Measurements from ENCODE around the gene PPEF1.

The PPEF1 gene, protein sequence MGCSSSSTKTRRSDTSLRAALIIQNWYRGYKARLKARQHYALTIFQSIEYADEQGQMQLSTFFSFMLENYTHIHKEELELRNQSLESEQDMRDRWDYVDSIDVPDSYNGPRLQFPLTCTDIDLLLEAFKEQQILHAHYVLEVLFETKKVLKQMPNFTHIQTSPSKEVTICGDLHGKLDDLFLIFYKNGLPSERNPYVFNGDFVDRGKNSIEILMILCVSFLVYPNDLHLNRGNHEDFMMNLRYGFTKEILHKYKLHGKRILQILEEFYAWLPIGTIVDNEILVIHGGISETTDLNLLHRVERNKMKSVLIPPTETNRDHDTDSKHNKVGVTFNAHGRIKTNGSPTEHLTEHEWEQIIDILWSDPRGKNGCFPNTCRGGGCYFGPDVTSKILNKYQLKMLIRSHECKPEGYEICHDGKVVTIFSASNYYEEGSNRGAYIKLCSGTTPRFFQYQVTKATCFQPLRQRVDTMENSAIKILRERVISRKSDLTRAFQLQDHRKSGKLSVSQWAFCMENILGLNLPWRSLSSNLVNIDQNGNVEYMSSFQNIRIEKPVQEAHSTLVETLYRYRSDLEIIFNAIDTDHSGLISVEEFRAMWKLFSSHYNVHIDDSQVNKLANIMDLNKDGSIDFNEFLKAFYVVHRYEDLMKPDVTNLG

DNA sequence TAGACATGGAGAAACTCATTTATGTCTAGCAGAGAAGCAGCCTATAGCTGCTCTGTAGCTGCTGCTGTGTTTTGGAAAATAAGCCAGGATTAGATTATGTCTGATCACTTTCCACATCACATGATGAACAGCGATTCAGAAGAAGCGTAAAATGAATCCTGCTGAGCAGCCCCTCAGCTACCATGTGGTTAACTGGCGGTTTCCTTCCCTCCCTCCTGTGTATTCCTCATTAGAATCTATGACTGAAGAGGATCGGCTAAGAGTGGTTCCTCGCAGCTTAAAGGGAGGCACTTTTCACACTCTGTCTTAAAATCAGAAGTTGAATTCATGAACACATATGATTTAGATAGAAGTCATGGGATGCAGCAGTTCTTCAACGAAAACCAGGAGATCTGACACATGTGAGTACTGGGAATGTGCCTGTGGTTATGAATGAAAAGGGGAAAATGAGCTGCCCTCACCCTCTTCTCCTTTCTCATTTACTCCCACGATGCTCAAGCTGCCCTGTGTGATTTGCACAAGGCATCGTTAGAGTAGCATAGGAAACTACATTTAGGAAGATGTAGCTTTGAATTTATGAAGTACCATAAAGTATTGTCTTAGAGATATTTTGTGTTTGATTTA, at the start of gene PPEF1:
TSS of gene PPEF1 (plus strand) at position 220 of the 624 bp plus-strand sequence. CDS start at position 356, 136 bp downstream.
- no peak for DNase-seq

GRCh38 chrX:18661273-18661672, 46.2 kb upstream of the PPEF1 start:
- DNase-seq = no peak

DNA sequence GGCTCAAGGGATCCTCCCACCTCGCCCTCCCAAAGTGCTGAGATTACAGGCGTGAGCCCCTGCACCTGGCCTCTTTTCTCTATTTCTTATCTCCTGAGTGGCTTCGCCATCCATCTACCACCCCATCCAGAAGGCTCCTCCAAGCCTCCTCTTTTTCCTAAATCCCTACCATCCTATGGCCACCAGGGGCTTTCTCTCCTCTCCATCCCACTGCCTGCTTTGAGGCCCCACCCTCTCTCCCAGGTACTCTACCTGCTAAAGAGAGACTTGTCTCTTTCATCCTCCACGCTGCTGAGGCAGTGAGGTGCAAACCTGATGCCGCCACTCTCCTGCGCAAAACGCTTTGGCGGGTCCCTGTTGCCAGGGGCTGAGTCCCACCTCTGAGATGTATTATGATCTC, 42.5 kb upstream of the PPEF1 start:
- no peak for DNase-seq

GRCh38 chrX:18666614-18667013, 40.8 kb upstream of the PPEF1 start:
- no peak for DNase-seq

- DNase-seq = no peak
Observed at GRCh38 chrX:18668071-18668835, 39.2 kb upstream of the PPEF1 start.

DNA sequence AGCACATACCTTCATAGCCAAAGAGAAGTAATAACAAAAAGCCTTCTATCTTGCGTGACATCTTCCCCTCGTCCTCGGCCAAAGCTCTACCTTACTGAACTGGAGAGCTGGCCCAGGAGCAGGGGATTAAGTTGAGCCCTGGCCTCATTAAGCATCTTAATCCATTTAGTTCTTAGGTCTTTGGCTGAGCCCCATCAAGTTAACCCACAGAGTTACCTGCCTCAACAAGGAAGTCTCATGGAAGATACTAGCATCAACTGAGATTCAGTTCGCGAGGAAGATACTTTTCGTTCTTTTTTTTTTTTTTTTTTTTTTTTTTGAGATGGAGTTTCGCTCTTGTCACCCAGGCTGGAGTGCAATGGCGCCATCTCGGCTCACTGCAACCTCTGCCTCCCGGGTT, 35.4 kb upstream of the PPEF1 start, which contains the start of gene RS1:
TSS of gene RS1 (minus strand) at position 101 of the 400 bp plus-strand sequence. CDS start at position 61, 40 bp downstream.
- DNase-seq = no peak

DNA sequence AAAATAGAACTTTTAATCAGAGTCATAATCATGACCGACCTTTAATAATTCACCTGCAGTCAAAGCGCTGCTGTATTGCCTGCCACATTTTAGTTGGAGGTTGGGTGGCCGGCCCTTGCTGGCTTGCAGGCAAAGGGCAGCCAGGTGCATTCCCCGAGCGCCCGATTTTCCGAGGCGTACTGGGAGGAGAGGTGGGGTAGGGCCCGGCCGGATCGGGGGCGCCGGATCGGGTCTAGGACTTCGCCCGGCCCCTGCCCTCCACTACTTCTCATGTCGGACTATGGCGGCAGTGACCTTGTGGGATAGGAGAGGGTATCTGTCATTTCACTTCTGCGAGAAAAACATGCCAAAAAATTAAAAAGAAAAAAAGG, 33.0 kb upstream of the PPEF1 start:
- DNase-seq = peak; percentile 18 to 21

DNA sequence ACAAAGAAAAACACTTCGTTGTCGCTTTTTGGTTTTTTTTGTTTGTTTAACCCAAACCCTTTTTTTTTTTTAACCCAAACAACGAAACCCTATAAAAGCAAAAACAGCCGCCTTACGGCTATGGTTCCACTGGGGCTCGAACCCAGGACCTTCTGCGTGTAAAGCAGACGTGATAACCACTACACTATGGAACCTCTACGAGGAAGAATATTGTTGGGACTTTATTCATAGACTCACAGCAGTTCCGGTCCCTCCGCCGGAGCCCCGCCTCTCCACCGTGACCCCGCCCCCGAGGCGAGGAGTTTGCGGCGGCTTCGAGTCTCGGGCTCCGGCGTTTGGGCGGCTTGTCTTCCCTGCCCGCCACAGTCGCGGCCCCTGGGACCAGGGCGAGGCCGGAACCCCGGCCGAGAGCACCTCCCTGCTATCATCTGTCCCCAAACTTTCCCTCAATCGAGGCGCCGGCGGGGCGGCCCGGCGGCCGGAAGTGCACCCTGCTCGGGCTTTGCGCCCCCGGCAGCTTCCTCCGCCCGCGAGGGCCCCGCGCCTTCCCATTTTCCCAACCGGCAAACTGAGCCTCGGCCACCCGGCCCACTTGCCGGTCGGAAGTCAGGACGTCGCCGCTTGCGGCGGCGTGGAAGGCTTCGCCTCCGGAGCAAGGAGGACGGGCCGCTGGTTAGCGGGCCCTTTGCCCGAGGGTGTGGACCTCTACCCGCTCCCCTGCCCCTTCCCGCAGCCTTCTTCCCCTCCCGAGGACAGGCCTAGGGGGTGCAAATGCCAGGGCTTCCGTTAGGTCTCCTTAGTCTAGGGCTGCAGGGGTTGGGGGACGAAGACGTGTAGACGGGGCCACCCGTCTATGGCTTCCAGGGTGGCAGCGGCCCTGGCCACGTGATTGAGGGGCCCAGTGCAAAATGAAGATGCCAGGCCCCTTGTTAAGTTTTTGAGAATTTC, 32.4 kb upstream of the PPEF1 start:
- DNase-seq = peak; percentile 74 to 78

GRCh38 chrX:18676050-18676449, 31.4 kb upstream of the PPEF1 start:
- DNase-seq = no peak

- no peak for DNase-seq
Observed at GRCh38 chrX:18676470-18676869, 31.0 kb upstream of the PPEF1 start.

DNA sequence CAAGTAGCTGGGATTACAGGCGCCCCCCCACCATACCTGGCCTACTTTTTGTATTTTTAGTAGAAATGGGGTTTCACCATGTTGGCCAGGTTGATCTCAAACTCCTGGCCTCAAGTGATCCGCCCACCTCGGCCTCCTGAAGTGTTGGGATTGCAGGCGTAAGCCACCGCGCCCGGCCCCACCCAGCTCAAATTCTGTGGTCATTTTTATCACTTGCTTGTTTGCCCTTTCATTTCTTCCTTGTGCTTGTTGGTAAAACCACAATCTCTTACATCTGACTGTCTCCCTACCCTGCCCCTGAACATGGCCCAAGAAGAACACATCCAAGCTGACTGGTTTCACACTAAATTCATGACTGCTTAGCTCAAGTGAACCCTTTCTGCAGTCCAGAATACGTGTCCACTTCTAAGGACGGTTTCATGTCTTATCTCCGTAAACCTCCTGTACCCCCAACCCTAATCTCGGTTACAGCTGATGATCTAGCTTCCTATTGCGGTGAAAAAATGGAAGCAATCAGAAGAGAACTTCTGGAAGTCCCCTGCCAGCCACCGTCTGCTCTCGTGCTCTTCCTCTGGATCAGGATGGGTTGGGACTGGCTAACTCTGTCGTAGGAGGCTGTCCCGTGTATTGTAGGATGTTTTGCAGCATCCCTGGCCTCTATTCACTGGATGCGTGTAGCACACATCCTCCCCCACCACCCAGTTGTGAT, 30.1 kb upstream of the PPEF1 start:
- no peak for DNase-seq

GRCh38 chrX:18681996-18682395, 25.4 kb upstream of the PPEF1 start:
- no peak for DNase-seq

GRCh38 chrX:18682979-18683387, 24.5 kb upstream of the PPEF1 start:
- DNase-seq = no peak

GRCh38 chrX:18687856-18688495, 19.5 kb upstream of the PPEF1 start:
- DNase-seq = no peak

- DNase-seq = no peak
Observed at GRCh38 chrX:18691431-18691830, 16.0 kb upstream of the PPEF1 start.

DNA sequence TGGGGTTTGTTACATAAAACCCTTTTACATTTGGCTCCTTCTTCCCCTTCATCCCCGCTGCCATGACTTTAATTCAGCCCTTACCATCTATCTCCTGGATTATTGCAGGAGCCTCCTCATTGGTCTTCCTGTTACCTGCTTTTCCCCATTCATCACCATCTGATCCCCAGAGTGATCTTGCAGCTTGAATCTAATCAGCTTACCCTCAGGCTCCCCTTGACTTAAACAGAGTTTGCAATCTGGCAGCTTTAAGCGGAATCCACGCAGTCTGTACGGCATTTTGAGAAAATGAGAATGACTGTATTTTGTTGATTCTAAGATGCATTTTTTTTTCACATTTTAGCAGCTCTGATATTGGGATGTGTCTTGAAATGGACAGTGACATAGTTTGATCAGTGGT, 14.9 kb upstream of the PPEF1 start:
- DNase-seq = no peak

- DNase-seq = no peak
Observed at GRCh38 chrX:18696653-18697052, 10.8 kb upstream of the PPEF1 start.

- no peak for DNase-seq
Observed at GRCh38 chrX:18698737-18699650, 8.5 kb upstream of the PPEF1 start.

DNA sequence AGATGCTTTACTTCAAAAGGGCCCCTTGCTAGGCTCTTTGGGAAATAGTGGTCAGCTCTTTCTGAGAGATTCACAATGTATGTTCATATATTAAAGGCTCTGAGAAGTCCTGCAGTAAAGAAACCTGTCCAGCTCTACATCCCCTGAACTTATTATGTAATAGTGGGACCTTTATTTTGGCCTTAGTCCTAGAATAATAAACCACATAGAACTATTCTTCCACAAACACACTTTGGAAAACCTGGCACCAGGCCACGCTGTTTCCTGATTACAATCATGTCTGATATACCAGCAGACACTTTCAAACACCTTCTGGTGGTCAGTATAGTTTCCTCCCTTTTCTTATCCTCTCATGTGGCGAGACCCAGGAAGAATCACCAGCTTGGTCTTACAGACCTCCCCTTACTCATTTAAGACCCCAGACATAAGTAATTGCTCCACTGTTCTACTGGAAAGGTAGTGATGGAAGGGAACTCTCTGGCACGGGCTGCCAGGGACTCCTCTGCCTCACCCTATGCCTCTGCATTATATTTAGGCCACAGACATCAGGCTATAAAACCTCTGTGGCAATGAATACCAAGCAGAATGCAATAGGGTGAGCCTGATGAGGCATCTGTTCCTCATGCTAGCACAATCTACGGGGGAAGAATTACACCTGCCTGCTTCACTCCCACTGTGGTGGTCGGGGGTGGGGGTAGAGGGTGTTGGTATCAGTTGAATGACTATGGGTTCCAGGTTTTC, 5.7 kb upstream of the PPEF1 start:
- no peak for DNase-seq
